ENCODE results near the gene ZNF630.
"Not testable (repeated sequence)": the region's sequence is repeated elsewhere in the genome, so short reads cannot be mapped to it uniquely, and the experiment has no call there.

The ZNF630 gene

GRCh38 chrX:48027545-48027944 is 43.9 kb downstream of the ZNF630 start:
- DNase-seq = not testable (repeated sequence)

GRCh38 chrX:48025561-48025960 is 45.9 kb downstream of the ZNF630 start:
- no peak for DNase-seq

- no peak for DNase-seq
Observed at GRCh38 chrX:48022738-48023137, 48.7 kb downstream of the ZNF630 start.

- DNase-seq = no peak
Observed at GRCh38 chrX:48022100-48022499, 49.3 kb downstream of the ZNF630 start.

GRCh38 chrX:48021026-48021900 is 50.2 kb downstream of the ZNF630 start:
- DNase-seq = peak; percentile 88

- DNase-seq = not testable (repeated sequence)
Observed at GRCh38 chrX:48020472-48020871, 51.0 kb downstream of the ZNF630 start.

GRCh38 chrX:48019892-48020291 is 51.5 kb downstream of the ZNF630 start:
- not testable (repeated sequence) for DNase-seq

- DNase-seq = not testable (repeated sequence)
Observed at GRCh38 chrX:48016583-48017310, 54.7 kb downstream of the ZNF630 start.

- DNase-seq = not testable (repeated sequence)
Observed at GRCh38 chrX:48009445-48009960, 61.9 kb downstream of the ZNF630 start.
